Endodermal cell (in vitro differentiated cells): ENCODE measurements around the gene LRMDA. TPM values are rescaled to one million over a fixed set of nuclear protein-coding genes. Genes with fewer than 3 reads are reported as not detected.

Source experiments
- DNase-seq: peaks from one replicate; pipeline ENCODE4 v3.0.0-alpha.2; 2017
- H3K27ac ChIP-seq: 2 replicates; pipeline ENCODE4 v1.5.1; 2013; ENCODE audit warnings: mild to moderate bottlenecking, low read depth, low read length, moderate library complexity
- H3K27me3 ChIP-seq: 2 replicates; pipeline ENCODE4 v1.6.1; 2013; ENCODE audit warnings: mild to moderate bottlenecking, low read length, moderate library complexity; ENCODE audit not compliant: insufficient read depth, control insufficient read depth, poor library complexity, severe bottlenecking
- H3K36me3 ChIP-seq: 2 replicates; pipeline ENCODE4 v1.7.0; 2013; ENCODE audit warnings: mild to moderate bottlenecking, low read length, moderate library complexity; ENCODE audit not compliant: control insufficient read depth, insufficient read depth
- H3K4me1 ChIP-seq: one replicate; pipeline ENCODE4 v1.7.0; 2013; ENCODE audit warnings: low read length; ENCODE audit not compliant: control insufficient read depth, insufficient read depth
- H3K4me3 ChIP-seq: 2 replicates; pipeline ENCODE4 v1.5.1; 2013; ENCODE audit warnings: mild to moderate bottlenecking, low read length, moderate library complexity
- H3K9ac ChIP-seq: 2 replicates; pipeline ENCODE4 v1.6.1; 2013; ENCODE audit warnings: mild to moderate bottlenecking, low read length, moderate library complexity; ENCODE audit not compliant: poor library complexity, severe bottlenecking; ENCODE audit errors: extremely low read depth
- H3K9me3 ChIP-seq: 2 replicates; pipeline ENCODE4 v1.6.1; 2013; ENCODE audit warnings: mild to moderate bottlenecking, low read length, moderate library complexity; ENCODE audit not compliant: control insufficient read depth
- H3K27ac Mint-ChIP-seq: 2 replicates; pipeline ENCODE4 v1.8.0; 2020; ENCODE audit warnings: mixed read lengths
- H3K27me3 Mint-ChIP-seq: 2 replicates; pipeline ENCODE4 v1.8.0; 2021; ENCODE audit warnings: mild to moderate bottlenecking, mixed read lengths; ENCODE audit not compliant: insufficient read depth
- H3K36me3 Mint-ChIP-seq: 2 replicates; pipeline ENCODE4 v1.8.0; 2020; ENCODE audit warnings: low read depth, mixed read lengths
- H3K4me1 Mint-ChIP-seq: 2 replicates; pipeline ENCODE4 v1.8.0; 2020; ENCODE audit warnings: mixed read lengths
- H3K4me3 Mint-ChIP-seq: 2 replicates; pipeline ENCODE4 v1.8.0; 2020; ENCODE audit warnings: mild to moderate bottlenecking, moderate library complexity, mixed read lengths
- H3K9me3 Mint-ChIP-seq: 2 replicates; pipeline ENCODE4 v1.8.0; 2020; ENCODE audit warnings: mild to moderate bottlenecking, mixed read lengths
- CTCF ChIP-seq: fragments of 200-600 bp; sonication (generic); conservative IDR thresholded peaks from 2 replicates; pipeline ENCODE4 v1.5.0; 2021; ENCODE audit warnings: antibody characterized with exemption, mild to moderate bottlenecking
- WGBS, 2 experiments: methylation state at CpG; one replicate each; pipeline versions ENCODE4 v1.1.5 to v1.1.7; 2013; ENCODE audit warnings: missing lambda C conversion rate in 2 of 2, mixed read lengths in 1 of 2; ENCODE audit not compliant: insufficient coverage in 1 of 2, insufficient read length in 1 of 2; 5-methylcytosine and 5-hydroxymethylcytosine counted together
- total RNA-seq, 2 donors: library from RNA; stranded (reverse); fragmentation: NEBNext Ultra II Directional in 1 of 2; extraction: Animal tissue kit (Norgen Biotek cat#: 25700) in 1 of 2; gene quantifications; 2 replicates in 1 of 2; 3 replicates in 1 of 2; pipeline ENCODE4 v1.2.1, GENCODE V29; 2021

Gene LRMDA
- total RNA-seq, 2 donors from 2014 or later: 1.7 to 5.1 TPM

GRCh38 chr10:76555067-76555670 lies 1123.7 kb downstream of the LRMDA start:
- Histone ChIP-seq H3K9me3 (no peaks in the 10 kb centered on the region), H3K27ac (no peak overlapping the region), H3K36me3 (no peaks in the 10 kb centered on the region), H3K4me3 (no peak overlapping the region), H3K27me3 (no peaks in the 10 kb centered on the region), H3K9ac (no peak overlapping the region), H3K4me1 (peaks cover 7% of the 10 kb centered on the region)
- no peak for DNase-seq
- no peaks in the 10 kb centered on the region for H3K9me3 Mint-ChIP-seq
- TF ChIP-seq CTCF: no peak
- H3K4me3 Mint-ChIP-seq: no peak overlapping the region
- H3K4me1 Mint-ChIP-seq: peaks cover 18% of the 10 kb centered on the region
- H3K27ac Mint-ChIP-seq: no peak overlapping the region
- H3K27me3 Mint-ChIP-seq: no peaks in the 10 kb centered on the region
- 93% methylated on average over 2 of the region's 2 CpGs for WGBS, 2 experiments
- H3K36me3 Mint-ChIP-seq: no peaks in the 10 kb centered on the region

GRCh38 chr10:76557366-76557765 lies 1125.9 kb downstream of the LRMDA start:
- Histone ChIP-seq H3K36me3 (no peaks in the 10 kb centered on the region), H3K27ac (no peak overlapping the region), H3K4me1 (no peaks in the 10 kb centered on the region), H3K9me3 (no peaks in the 10 kb centered on the region), H3K27me3 (no peaks in the 10 kb centered on the region), H3K9ac (no peak overlapping the region), H3K4me3 (no peak overlapping the region)
- H3K27ac Mint-ChIP-seq: no peak overlapping the region
- H3K4me1 Mint-ChIP-seq: peaks cover 11% of the 10 kb centered on the region
- no peak for DNase-seq
- no peak overlapping the region for H3K4me3 Mint-ChIP-seq
- H3K27me3 Mint-ChIP-seq: no peaks in the 10 kb centered on the region
- no peak for TF ChIP-seq CTCF
- WGBS, 2 experiments: 63 to 92% methylated on average over 4 of the region's 4 CpGs
- H3K36me3 Mint-ChIP-seq: no peaks in the 10 kb centered on the region
- H3K9me3 Mint-ChIP-seq: no peaks in the 10 kb centered on the region

GRCh38 chr10:76558586-76558985 lies 1127.2 kb downstream of the LRMDA start:
- H3K27me3 Mint-ChIP-seq: no peaks in the 10 kb centered on the region
- peaks cover 11% of the 10 kb centered on the region for H3K4me1 Mint-ChIP-seq
- Histone ChIP-seq H3K9ac (no peak overlapping the region), H3K9me3 (no peaks in the 10 kb centered on the region), H3K4me1 (no peaks in the 10 kb centered on the region), H3K27me3 (no peaks in the 10 kb centered on the region), H3K4me3 (no peak overlapping the region), H3K27ac (no peak overlapping the region), H3K36me3 (no peaks in the 10 kb centered on the region)
- no peaks in the 10 kb centered on the region for H3K9me3 Mint-ChIP-seq
- DNase-seq: no peak
- 75 to 92% methylated on average over 1 of the region's 1 CpG for WGBS, 2 experiments
- H3K4me3 Mint-ChIP-seq: no peak overlapping the region
- no peak for TF ChIP-seq CTCF
- H3K27ac Mint-ChIP-seq: no peak overlapping the region
- H3K36me3 Mint-ChIP-seq: no peaks in the 10 kb centered on the region
